SK-N-SH (cell line): ENCODE measurements around the gene JCHAIN. TPM values are rescaled to one million over a fixed set of nuclear protein-coding genes. Genes with fewer than 3 reads are reported as not detected.
A peak's percentile ranks its signal among the peaks of the same experiment; 100 is the strongest.

ENCODE experiments used
- CTCF ChIA-PET: fragments of 300-600, 350-600 bp; formaldehyde crosslinking; extraction: SDS; loops from one replicate; lab custom pipeline; 2021; lab: Yijun Ruan, JAX
- POLR2A ChIA-PET: fragments of 350-600 bp; sonication (Branson Sonifier 250); formaldehyde crosslinking; extraction: SDS; loops from one replicate; lab custom pipeline; 2020; ENCODE audit warnings: antibody characterized with exemption, inconsistent platforms; lab: Yijun Ruan, JAX
- DNase-seq: peaks from one replicate; pipeline ENCODE4 v3.0.0; 2012
- H2AFZ ChIP-seq: fragments of 200-600 bp; sonication (generic); 2 replicates; pipeline ENCODE4 v1.8.1; 2016; ENCODE audit warnings: antibody characterized with exemption, mild to moderate bottlenecking, low read depth
- H3F3A ChIP-seq: fragments of 200-600 bp; sonication (generic); replicated peaks from 2 replicates; pipeline ENCODE3; 2016; ENCODE audit warnings: antibody characterized with exemption, mild to moderate bottlenecking; ENCODE audit not compliant: insufficient read depth
- H3K27ac ChIP-seq, 2 experiments: fragments of 200-500 bp in 1 of 2; fragments of 200-600 bp in 1 of 2; sonication (Bioruptor generic) in 1 of 2; sonication (generic), shearing (Covaris generic) in 1 of 2; 2 replicates each; pipeline versions ENCODE4 v1.5.1 to v1.6.1; 2014 to 2016; ENCODE audit warnings: low read depth in 2 of 2, inconsistent platforms in 1 of 2, low read length in 1 of 2, mild to moderate bottlenecking in 1 of 2, mixed read lengths in 1 of 2
- H3K27me3 ChIP-seq: fragments of 200-600 bp; sonication (generic), shearing (Covaris generic); 2 replicates; pipeline ENCODE4 v1.6.1; 2016; ENCODE audit warnings: mixed run types; ENCODE audit not compliant: insufficient read depth
- H3K36me3 ChIP-seq, 2 experiments: fragments of 200-500 bp in 1 of 2; fragments of 200-600 bp in 1 of 2; sonication (Bioruptor generic) in 1 of 2; sonication (generic) in 1 of 2; replicated peaks in 1 of 2; 2 replicates each; pipeline versions ENCODE3 to v1.5.1; 2014 to 2016; ENCODE audit warnings: low read length in 1 of 2, mild to moderate bottlenecking in 1 of 2; ENCODE audit not compliant: insufficient read depth in 2 of 2, control insufficient read depth in 1 of 2
- H3K4me1 ChIP-seq, 2 experiments: fragments of 200-500 bp in 1 of 2; fragments of 200-600 bp in 1 of 2; sonication (Bioruptor generic) in 1 of 2; sonication (generic), shearing (Covaris generic) in 1 of 2; 2 replicates each; pipeline versions ENCODE4 v1.5.1 to v1.6.1; 2014 to 2016; ENCODE audit warnings: low read depth in 1 of 2, low read length in 1 of 2, mixed run types in 1 of 2; ENCODE audit not compliant: insufficient read depth in 2 of 2, control insufficient read depth in 1 of 2
- H3K4me2 ChIP-seq: fragments of 200-600 bp; sonication (generic), shearing (Covaris generic); 2 replicates; pipeline ENCODE4 v1.6.1; 2017; ENCODE audit warnings: mixed run types
- H3K4me3 ChIP-seq, 2 experiments: fragments of 200-500 bp in 1 of 2; fragments of 200-600 bp in 1 of 2; sonication (Bioruptor generic) in 1 of 2; sonication (generic), shearing (Covaris generic) in 1 of 2; 2 replicates each; pipeline versions ENCODE4 v1.5.1 to v1.8.1; 2014 to 2016; ENCODE audit warnings: low read depth in 2 of 2, inconsistent platforms in 1 of 2, low read length in 1 of 2, mild to moderate bottlenecking in 1 of 2, mixed read lengths in 1 of 2, moderate library complexity in 1 of 2
- H3K79me2 ChIP-seq: fragments of 200-600 bp; sonication (generic); 2 replicates; pipeline ENCODE4 v1.8.1; 2017; ENCODE audit warnings: mild to moderate bottlenecking; ENCODE audit not compliant: insufficient read depth
- H3K9ac ChIP-seq: fragments of 200-600 bp; sonication (generic); 2 replicates; pipeline ENCODE4 v1.6.1; 2017; ENCODE audit warnings: mixed run types
- H3K9me2 ChIP-seq: fragments of 200-600 bp; sonication (generic); 2 replicates; pipeline ENCODE4 v1.6.1; 2017; ENCODE audit warnings: mixed run types
- H3K9me3 ChIP-seq: fragments of 200-600 bp; sonication (generic); 2 replicates; pipeline ENCODE4 v1.6.1; 2017; ENCODE audit warnings: mixed run types, mild to moderate bottlenecking, moderate library complexity
- H4K20me1 ChIP-seq: fragments of 200-600 bp; sonication (generic); 2 replicates; pipeline ENCODE4 v1.6.1; 2017; ENCODE audit warnings: mild to moderate bottlenecking, mixed run types; ENCODE audit not compliant: insufficient read depth
- CHD2 ChIP-seq: fragments of 150-350 bp; IDR thresholded peaks from 2 replicates; pipeline ENCODE4 v1.6.1; 2018; ENCODE audit warnings: low read length; ENCODE audit not compliant: partially characterized antibody
- ELF1 ChIP-seq: IDR thresholded peaks from 2 replicates; pipeline ENCODE4 v1.4.0; 2012
- FOXJ3 ChIP-seq: sonication (generic); formaldehyde crosslinking; IDR thresholded peaks from 2 replicates; pipeline ENCODE4 v1.5.1; 2020; ENCODE audit warnings: mild to moderate bottlenecking, missing genetic modification reagents
- FOXM1 ChIP-seq: IDR thresholded peaks from 2 replicates; pipeline ENCODE4 v1.4.0; 2012; ENCODE audit warnings: low read depth, mild to moderate bottlenecking
- GATA2 ChIP-seq: sonication (generic); formaldehyde crosslinking; IDR thresholded peaks from 2 replicates; pipeline ENCODE4 v1.5.0; 2020; ENCODE audit warnings: mild to moderate bottlenecking, missing genetic modification reagents
- IRF3 ChIP-seq: fragments of 150-350 bp; IDR thresholded peaks from 2 replicates; pipeline ENCODE4 v1.6.1; 2016; ENCODE audit warnings: mild to moderate bottlenecking, low read depth, low read length
- JUND ChIP-seq: IDR thresholded peaks from 2 replicates; pipeline ENCODE4 v1.4.0; 2012
- MEF2A ChIP-seq: IDR thresholded peaks from 2 replicates; pipeline ENCODE4 v1.4.0; 2012; ENCODE audit warnings: low read depth, borderline replicate concordance
- NFIC ChIP-seq: IDR thresholded peaks from 2 replicates; pipeline ENCODE4 v1.4.0; 2012; ENCODE audit warnings: borderline replicate concordance
- NRF1 ChIP-seq: IDR thresholded peaks from 2 replicates; pipeline ENCODE4 v1.6.1; 2012; ENCODE audit warnings: low read depth, mild to moderate bottlenecking, low read length
- POLR2AphosphoS5 ChIP-seq: IDR thresholded peaks from 2 replicates; pipeline ENCODE4 v1.6.1; 2012; ENCODE audit warnings: low read depth, low read length
- RCOR1 ChIP-seq: fragments of 150-350 bp; IDR thresholded peaks from 2 replicates; pipeline ENCODE4 v1.6.1; 2017; ENCODE audit warnings: antibody characterized with exemption, low read length
- RFX5 ChIP-seq: IDR thresholded peaks from 2 replicates; pipeline ENCODE4 v1.6.1; 2012; ENCODE audit warnings: mild to moderate bottlenecking, improper control_type of control experiment, low read length
- RXRA ChIP-seq: IDR thresholded peaks from 2 replicates; pipeline ENCODE4 v1.4.0; 2012; ENCODE audit warnings: low read depth, mild to moderate bottlenecking, borderline replicate concordance
- SIN3A ChIP-seq: IDR thresholded peaks from 2 replicates; pipeline ENCODE4 v1.6.1; 2012; ENCODE audit warnings: low read depth, mild to moderate bottlenecking, low read length, moderate library complexity, borderline replicate concordance
- SMC3 ChIP-seq: IDR thresholded peaks from 2 replicates; pipeline ENCODE4 v1.6.1; 2012; ENCODE audit warnings: low read depth, low read length, improper control_type of control experiment
- TCF12 ChIP-seq: IDR thresholded peaks from 2 replicates; pipeline ENCODE4 v1.4.0; 2012
- TEAD4 ChIP-seq: IDR thresholded peaks from 2 replicates; pipeline ENCODE4 v1.4.0; 2012; ENCODE audit warnings: mild to moderate bottlenecking, borderline replicate concordance; ENCODE audit not compliant: insufficient read depth
- USF1 ChIP-seq: IDR thresholded peaks from 2 replicates; pipeline ENCODE4 v1.4.0; 2012; ENCODE audit warnings: low read depth, borderline replicate concordance
- YY1 ChIP-seq: IDR thresholded peaks from 2 replicates; pipeline ENCODE4 v1.4.0; 2012; ENCODE audit warnings: low read depth, mild to moderate bottlenecking
- WGBS: methylation state at CpG from one replicate; pipeline ENCODE4 v1.1.6; 2017; ENCODE audit warnings: low lambda C conversion rate; 5-methylcytosine and 5-hydroxymethylcytosine counted together
- polyA plus RNA-seq, 3 experiments: library from polyadenylated mRNA; depleted of rRNA; stranded (reverse); fragments of >200 nt; gene quantifications; 2 replicates each; pipeline ENCODE4 v1.2.3, GENCODE V29; 2012
- TF ChIP-seq, protein P1 (sequence below): IDR thresholded peaks from 2 replicates; pipeline ENCODE4 v1.6.1; 2012; ENCODE audit warnings: mild to moderate bottlenecking, low read depth, low read length, moderate library complexity
- TF ChIP-seq, protein P2 (sequence below): IDR thresholded peaks from 2 replicates; pipeline ENCODE4 v1.4.0; 2012; ENCODE audit warnings: low read depth

JCHAIN gene
- 1.0 and 1.1 TPM in 2 replicates for polyA plus RNA-seq (2012; rRNA removed)
- polyA plus RNA-seq (2012; cell fraction: cytosol; rRNA removed) = 1.5 and 2.2 TPM in 2 replicates
- 0.67 and 1.0 TPM in 2 replicates for polyA plus RNA-seq (2012; cell fraction: nucleus; rRNA removed)

GRCh38 chr4:70666369-70666768 lies at the start of gene JCHAIN:
TSS of gene JCHAIN (minus strand) at chr4:70666508. CDS start at chr4:70666490, 18 bp downstream.
- DNase-seq = no peak
- H3K79me2 ChIP-seq = no peaks in the 10 kb centered on the region
- WGBS = 0% methylated on average over 1 of the region's 1 CpG

DNA sequence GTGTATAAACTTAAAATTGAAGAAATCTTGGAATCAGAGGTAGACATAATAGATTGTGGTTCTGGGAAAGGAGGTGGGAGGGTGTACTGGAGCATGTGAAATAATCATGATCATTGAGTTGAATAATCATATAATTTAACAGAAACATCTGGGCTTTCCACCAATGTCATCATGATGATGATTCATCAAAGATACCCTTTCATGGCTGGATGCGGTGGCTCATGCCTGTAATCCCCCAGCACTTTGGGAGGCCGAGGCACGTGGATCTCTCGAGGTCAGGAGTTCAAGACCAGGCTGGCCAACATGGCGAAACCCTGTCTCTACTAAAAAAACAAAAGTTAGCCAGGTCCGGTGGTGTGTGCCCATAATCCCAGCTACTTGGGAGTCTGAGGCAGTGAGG lies 48.8 kb upstream of the JCHAIN start:
- no peaks in the 10 kb centered on the region for H3K9me2 ChIP-seq
- no peak for DNase-seq
- WGBS = 93% methylated on average over 6 of the region's 6 CpGs
- H4K20me1 ChIP-seq = no peaks in the 10 kb centered on the region
- POLR2A ChIA-PET = no interaction called here
- H2AFZ ChIP-seq = no peak overlapping the region
- H3K36me3 ChIP-seq = no peaks in the 10 kb centered on the region
- peaks cover 61% of the 10 kb centered on the region for H3K79me2 ChIP-seq
- H3K9me3 ChIP-seq = no peaks in the 10 kb centered on the region
- H3K4me1 ChIP-seq = no peaks in the 10 kb centered on the region
- H3K27me3 ChIP-seq = no peaks in the 10 kb centered on the region
- H3F3A ChIP-seq = no peaks in the 10 kb centered on the region
- no peak overlapping the region for H3K4me2 ChIP-seq
- H3K27ac ChIP-seq = no peak overlapping the region
- no peak overlapping the region for H3K4me3 ChIP-seq
- H3K9ac ChIP-seq = no peak overlapping the region
- CTCF ChIA-PET = no interaction called here
- TF ChIP-seq SMC3 (no peak), RCOR1 (no peak), POLR2AphosphoS5 (no peak), FOXM1 (no peak), NFIC (no peak), SIN3A (no peak), TCF12 (no peak), RFX5 (no peak), USF1 (no peak), MEF2A (no peak), JUND (no peak), IRF3 (no peak), NRF1 (no peak), FOXJ3 (CRISPR knock-in tag) (no peak)
- TF ChIP-seq, protein P1, sequence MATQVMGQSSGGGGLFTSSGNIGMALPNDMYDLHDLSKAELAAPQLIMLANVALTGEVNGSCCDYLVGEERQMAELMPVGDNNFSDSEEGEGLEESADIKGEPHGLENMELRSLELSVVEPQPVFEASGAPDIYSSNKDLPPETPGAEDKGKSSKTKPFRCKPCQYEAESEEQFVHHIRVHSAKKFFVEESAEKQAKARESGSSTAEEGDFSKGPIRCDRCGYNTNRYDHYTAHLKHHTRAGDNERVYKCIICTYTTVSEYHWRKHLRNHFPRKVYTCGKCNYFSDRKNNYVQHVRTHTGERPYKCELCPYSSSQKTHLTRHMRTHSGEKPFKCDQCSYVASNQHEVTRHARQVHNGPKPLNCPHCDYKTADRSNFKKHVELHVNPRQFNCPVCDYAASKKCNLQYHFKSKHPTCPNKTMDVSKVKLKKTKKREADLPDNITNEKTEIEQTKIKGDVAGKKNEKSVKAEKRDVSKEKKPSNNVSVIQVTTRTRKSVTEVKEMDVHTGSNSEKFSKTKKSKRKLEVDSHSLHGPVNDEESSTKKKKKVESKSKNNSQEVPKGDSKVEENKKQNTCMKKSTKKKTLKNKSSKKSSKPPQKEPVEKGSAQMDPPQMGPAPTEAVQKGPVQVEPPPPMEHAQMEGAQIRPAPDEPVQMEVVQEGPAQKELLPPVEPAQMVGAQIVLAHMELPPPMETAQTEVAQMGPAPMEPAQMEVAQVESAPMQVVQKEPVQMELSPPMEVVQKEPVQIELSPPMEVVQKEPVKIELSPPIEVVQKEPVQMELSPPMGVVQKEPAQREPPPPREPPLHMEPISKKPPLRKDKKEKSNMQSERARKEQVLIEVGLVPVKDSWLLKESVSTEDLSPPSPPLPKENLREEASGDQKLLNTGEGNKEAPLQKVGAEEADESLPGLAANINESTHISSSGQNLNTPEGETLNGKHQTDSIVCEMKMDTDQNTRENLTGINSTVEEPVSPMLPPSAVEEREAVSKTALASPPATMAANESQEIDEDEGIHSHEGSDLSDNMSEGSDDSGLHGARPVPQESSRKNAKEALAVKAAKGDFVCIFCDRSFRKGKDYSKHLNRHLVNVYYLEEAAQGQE = no peak
- TF ChIP-seq, protein P2, sequence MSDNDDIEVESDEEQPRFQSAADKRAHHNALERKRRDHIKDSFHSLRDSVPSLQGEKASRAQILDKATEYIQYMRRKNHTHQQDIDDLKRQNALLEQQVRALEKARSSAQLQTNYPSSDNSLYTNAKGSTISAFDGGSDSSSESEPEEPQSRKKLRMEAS = no peak

More at GRCh38 chr4:70666369-70666768, at the start of gene JCHAIN:
- Histone ChIP-seq H3K36me3 (no peaks in the 10 kb centered on the region), H4K20me1 (no peaks in the 10 kb centered on the region), H3K9me2 (no peaks in the 10 kb centered on the region), H3K4me1 (no peaks in the 10 kb centered on the region; a peak in 1 of 4 replicates), H3K4me2 (no peak within 1 kb of the TSS), H3K4me3 (no peak within 1 kb of the TSS), H2AFZ (0 out of 2 replicates have a peak within 1 kb of the TSS, but pooled peaks have one; percentile 63), H3K9me3 (no peaks in the 10 kb centered on the region)
- CTCF ChIA-PET = interaction anchor here (1.8 kb wide), 1 partner anchor 14 kb away, joined by 6 read pairs; no protein-coding TSS in a partner anchor
- TF ChIP-seq FOXM1 (no peak), RXRA (no peak), YY1 (no peak), TEAD4 (no peak), CHD2 (no peak), TCF12 (no peak), JUND (no peak), GATA2 (CRISPR knock-in tag) (no peak), RFX5 (no peak), POLR2AphosphoS5 (no peak), ELF1 (no peak), IRF3 (no peak)
- TF ChIP-seq, all 33 proteins: peak for 0
- Histone ChIP-seq H3K27me3 (peaks cover 6% of the 10 kb centered on the region; the same call in 1 of the 2 replicates), H3K9ac (no peak within 1 kb of the TSS), H3K27ac (no peak within 1 kb of the TSS; a peak in 1 of 4 replicates), H3F3A (peaks cover 4% of the 10 kb centered on the region)
- POLR2A ChIA-PET = no interaction called here
